Measurements from ENCODE around the gene FBXO24.

DNA sequence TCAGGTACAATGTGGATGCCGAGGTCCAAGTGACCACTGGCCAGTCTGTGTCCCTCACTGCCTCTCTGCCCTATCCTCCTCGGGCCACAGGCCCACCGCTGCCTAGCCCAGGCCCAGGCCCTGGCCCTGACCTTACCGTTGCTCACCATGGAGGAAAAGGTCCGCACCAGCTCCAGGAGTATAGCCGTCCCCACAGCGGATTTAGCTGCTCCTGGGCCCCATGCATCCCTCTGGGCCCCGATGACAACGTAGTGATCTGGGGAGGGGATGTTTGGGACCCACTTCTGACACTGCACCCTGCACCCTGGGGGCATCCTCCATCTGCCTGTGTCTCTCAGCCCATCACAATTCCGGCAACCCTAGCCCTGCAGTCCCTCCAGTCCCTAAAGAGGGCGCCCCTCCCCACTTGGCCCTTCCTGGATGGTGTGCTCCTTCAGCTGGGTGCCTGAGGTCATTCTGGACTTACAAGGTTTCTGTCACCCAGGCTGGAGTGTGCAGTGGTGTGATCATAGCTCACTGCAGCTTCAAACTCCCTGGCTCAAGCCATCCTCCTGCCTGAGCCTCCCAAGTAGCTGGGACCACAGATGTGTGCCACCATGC lies 43.1 kb downstream of the FBXO24 start:
- TF ChIP-seq, protein P1, sequence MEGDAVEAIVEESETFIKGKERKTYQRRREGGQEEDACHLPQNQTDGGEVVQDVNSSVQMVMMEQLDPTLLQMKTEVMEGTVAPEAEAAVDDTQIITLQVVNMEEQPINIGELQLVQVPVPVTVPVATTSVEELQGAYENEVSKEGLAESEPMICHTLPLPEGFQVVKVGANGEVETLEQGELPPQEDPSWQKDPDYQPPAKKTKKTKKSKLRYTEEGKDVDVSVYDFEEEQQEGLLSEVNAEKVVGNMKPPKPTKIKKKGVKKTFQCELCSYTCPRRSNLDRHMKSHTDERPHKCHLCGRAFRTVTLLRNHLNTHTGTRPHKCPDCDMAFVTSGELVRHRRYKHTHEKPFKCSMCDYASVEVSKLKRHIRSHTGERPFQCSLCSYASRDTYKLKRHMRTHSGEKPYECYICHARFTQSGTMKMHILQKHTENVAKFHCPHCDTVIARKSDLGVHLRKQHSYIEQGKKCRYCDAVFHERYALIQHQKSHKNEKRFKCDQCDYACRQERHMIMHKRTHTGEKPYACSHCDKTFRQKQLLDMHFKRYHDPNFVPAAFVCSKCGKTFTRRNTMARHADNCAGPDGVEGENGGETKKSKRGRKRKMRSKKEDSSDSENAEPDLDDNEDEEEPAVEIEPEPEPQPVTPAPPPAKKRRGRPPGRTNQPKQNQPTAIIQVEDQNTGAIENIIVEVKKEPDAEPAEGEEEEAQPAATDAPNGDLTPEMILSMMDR (IDR thresholded peaks at IDR 0.05) = peak; percentile 56
- TF ChIP-seq, protein P2, sequence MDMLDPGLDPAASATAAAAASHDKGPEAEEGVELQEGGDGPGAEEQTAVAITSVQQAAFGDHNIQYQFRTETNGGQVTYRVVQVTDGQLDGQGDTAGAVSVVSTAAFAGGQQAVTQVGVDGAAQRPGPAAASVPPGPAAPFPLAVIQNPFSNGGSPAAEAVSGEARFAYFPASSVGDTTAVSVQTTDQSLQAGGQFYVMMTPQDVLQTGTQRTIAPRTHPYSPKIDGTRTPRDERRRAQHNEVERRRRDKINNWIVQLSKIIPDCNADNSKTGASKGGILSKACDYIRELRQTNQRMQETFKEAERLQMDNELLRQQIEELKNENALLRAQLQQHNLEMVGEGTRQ (IDR thresholded peaks at IDR 0.05; ENCODE audit: borderline replicate concordance, low read depth, low read length) = no peak
- TF ChIP-seq, protein P3, sequence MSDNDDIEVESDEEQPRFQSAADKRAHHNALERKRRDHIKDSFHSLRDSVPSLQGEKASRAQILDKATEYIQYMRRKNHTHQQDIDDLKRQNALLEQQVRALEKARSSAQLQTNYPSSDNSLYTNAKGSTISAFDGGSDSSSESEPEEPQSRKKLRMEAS (IDR thresholded peaks at IDR 0.05; ENCODE audit: low read depth) = no peak
- TF ChIP-seq NRF1 (IDR thresholded peaks at IDR 0.05; ENCODE audit: low read depth, low read length) = no peak
- no peak for TF ChIP-seq FOXM1 (IDR thresholded peaks at IDR 0.05; ENCODE audit: low read depth)
- no peak for TF ChIP-seq CHD2 (IDR thresholded peaks at IDR 0.05; ENCODE audit: low read length, partially characterized antibody)
- TF ChIP-seq EP300 (IDR thresholded peaks at IDR 0.05; ENCODE audit: borderline replicate concordance in 1 of 2, low read depth in 1 of 2, low read length in 1 of 2) = no peak
